CD4-positive, alpha-beta T cell treated with Interleukin-6 at 100 ng/mL for 8 hours (primary cell): ENCODE measurements around the gene ATP5MK.
A peak's percentile ranks its signal among the peaks of the same experiment; 100 is the strongest.
"Not testable (repeated sequence)": the region's sequence is repeated elsewhere in the genome, so short reads cannot be mapped to it uniquely, and the experiment has no call there.

Source experiments
- DNase-seq: peaks from one replicate; pipeline ENCODE4 v3.0.0-alpha.2; 2020; ENCODE audit warnings: mixed read lengths, low spot score

Gene ATP5MK, protein sequence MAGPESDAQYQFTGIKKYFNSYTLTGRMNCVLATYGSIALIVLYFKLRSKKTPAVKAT

DNA sequence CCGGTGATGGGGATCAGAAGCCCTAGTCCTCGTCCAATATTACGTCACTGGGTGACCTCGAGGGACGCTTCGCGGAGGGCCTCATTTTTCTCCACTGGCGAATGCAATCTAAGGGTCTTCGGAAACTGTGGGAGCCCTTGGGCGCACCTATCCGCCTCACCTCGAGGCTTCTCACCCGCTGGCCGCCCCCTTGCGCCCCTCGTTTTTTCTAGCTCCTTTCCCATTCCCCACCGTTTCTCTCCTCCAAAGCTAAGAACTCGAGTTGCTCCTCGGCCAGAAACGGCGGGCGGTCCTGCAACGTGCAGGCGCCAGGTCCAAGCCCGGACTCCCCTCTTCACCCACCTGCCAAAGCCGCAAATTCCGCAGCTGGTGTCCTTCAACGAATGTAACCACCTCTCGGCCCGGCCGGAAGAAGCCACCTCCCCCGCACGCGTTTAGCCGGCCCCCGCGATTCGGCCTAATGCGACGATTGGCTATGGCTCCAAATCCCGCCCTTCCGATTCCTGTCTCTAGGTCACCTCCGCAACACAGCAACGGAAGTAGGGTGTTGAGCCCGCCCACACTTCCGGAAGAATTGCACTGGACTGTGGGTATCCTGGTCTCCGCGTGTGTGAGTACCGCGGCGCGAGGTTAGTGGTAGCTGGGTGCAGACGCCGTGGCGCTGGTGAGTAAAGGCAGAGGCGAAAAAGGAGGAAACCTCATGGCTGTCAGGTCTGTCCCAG is at the start of gene ATP5MK, which contains the start of gene PDCD11:
Gene ATP5MK (minus strand): TSS at position 409 of the 722 bp plus-strand sequence. CDS start 4,018 bp downstream, outside the sequence.
Gene PDCD11 (plus strand): TSS at position 560 of the 722 bp plus-strand sequence. CDS start 1,801 bp downstream, outside the sequence.
- DNase-seq = peak; percentile 95

DNA sequence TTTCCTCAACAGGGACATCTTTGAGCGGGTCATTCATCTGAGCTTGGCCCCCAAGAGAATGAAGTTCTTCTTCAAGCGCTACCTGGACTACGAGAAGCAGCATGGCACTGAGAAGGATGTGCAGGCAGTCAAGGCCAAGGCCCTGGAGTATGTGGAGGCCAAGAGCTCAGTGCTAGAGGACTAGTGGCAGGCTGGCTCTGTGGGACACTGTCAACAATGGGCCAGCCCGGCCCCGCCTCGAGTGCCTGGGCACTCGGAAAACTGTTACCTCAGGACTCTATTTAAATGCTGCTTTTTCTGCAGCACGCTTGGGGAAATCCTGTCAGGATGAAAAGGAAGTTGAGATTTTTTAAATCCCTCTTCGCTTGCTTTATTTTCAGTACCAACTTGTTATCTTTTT is 49.1 kb upstream of the ATP5MK start:
- no peak for DNase-seq

DNA sequence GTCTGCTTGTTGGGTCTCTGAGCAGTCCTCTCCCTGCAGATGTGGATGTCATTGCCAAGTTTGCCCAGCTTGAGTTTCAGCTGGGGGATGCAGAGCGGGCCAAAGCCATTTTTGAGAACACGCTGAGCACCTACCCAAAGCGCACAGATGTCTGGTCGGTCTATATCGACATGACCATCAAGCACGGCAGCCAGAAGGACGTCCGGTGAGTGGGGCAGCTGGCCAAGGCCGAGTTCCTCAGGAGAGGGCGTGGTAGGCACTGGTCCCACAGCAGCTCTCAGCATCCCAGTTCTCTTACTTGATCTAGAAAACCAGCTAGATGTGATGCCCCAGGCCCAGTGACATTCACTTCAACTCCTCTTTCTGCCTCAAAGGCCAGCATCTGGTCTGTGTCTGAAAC is 48.2 kb upstream of the ATP5MK start:
- DNase-seq = no peak

DNA sequence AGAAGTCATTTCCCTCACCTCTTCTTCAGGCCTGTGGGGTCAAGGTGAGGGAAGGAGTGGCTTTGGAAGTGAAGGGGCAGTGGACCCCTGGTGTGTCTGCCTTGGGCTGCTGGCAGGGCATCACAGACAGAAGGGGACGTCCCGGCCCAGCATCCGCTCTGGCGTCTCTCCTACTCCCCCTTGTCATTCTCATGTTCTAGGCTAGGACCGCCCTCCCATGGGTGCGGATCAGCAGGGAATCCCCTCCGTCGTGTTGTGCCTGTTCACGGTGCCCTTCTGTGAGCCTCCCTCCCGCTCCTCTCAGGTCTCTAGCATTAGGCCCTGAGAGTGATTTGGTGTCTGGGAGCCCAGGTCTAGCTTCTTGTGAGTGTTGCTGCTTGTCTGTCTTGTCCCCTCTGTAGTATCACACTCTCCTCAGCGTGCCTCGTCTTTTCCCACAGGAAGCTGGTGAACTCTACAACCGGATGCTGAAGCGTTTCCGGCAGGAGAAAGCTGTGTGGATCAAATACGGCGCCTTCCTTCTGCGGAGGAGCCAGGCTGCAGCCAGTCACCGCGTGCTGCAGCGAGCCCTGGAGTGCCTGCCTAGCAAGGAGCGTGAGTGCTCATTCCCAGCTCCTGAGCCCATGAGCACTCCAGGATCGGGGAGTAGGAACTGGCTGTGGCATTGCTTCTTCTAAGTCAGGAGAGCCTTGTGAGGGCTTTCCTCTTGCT is 47.4 kb upstream of the ATP5MK start:
- no peak for DNase-seq

DNA sequence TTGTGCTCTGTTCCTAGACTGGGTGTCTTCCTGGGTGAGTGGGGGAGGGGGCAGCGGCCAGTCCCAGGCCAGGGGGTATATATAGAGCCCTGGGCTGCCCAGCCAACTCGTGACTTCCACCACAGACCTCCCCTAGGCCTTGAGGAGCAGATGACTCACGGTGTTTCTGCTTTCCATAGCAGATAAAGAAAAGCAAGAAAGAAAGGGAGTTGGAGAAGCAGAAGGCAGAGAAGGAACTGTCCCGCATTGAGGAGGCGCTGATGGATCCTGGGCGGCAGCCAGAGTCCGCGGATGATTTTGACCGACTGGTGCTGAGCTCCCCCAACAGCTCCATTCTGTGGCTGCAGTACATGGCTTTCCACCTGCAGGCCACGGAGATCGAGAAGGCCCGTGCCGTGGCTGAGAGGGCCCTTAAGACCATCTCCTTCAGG is 45.8 kb upstream of the ATP5MK start:
- no peak for DNase-seq

DNA sequence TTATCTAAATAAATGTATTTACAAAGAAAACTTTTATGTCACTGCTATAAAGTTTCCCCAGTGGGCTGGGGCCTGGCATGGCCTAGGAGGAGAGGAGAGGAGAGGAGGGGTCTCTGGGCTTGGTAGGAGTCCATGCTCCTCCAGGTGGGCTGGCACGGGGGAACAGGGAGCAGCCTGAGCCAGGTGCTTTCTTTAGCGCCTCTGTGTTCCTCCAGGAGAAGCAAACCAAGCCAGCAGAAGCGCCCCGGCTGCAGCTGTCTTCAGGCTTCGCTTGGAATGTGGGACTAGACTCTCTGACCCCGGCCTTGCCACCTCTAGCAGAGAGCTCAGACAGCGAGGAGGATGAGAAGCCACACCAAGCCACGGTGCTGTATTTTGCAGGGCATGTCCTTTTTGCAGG is 45.3 kb upstream of the ATP5MK start:
- DNase-seq = no peak

DNA sequence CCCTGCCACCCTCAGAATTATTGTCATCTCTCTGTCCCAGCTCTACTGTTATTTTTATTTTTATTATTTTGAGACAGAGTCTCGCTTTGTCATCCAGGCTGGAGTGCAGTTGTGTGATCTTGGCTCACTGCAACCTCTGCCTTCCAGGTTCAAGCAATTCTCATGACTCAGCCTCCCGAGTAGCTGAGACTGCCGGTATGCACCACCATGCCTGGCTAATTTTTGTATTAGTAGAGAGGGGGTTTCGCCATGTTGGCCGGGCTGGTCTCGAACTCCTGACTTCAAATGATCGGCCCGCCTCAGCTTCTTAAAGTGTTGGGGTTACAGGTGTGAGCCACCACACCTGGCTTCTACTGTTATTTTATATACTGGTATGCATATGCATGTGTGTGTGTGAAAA is 44.9 kb upstream of the ATP5MK start:
- DNase-seq = no peak

DNA sequence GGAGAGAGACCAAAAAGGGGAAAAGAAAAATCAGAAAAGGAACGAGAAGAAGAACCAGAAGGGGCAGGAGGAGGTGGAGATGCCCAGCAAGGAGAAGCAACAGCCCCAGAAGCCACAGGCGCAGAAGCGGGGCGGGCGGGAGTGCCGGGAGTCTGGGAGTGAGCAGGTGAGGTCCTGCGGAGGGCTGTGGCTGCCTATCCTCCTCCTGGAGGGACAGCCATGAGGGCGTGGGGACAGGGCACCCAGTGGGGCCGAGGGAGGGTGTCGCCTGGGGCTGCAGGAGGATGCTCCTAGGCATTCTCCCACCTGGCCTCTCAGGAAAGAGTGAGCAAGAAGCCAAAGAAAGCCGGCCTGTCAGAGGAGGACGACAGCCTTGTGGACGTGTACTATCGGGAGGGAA is 44.1 kb upstream of the ATP5MK start:
- DNase-seq = no peak

DNA sequence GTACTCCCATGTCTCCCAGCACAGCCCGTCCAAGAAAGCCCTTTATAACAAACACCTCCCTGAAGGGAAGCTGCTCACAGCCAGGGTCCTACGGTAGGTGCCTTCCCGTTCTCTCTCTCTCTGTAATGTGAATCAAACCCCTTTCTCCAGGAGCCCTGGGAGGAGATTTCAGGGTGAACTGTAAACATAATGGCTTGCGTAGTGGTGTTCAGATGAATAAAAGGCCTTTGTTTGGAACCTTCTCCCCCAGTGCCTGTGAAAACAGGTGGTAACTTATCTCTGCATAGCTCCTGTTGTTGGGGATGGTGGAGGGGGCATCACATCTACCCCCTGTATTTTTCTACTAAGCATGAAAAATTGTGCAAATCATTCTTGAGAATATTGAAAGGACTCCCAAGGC is 43.5 kb upstream of the ATP5MK start:
- no peak for DNase-seq

DNA sequence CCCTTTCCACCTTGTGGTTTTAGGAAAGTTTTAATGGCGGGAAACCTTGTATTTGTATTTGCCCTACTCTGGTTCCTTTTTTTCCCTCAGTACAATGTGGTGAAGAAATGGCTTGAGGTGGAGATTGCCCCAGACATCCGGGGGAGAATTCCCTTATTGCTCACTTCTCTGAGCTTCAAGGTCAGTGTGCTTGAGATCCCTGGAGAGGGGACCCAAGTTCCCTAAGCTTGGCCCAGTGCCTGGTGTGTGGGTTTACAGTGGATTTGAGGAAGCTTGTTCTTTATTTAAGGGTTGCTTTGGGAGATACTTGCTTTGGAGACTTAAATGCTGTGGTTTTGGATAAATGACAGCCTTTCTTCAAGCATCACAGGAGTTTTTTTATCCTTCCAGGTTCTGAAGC is 37.6 kb upstream of the ATP5MK start:
- DNase-seq = no peak

DNA sequence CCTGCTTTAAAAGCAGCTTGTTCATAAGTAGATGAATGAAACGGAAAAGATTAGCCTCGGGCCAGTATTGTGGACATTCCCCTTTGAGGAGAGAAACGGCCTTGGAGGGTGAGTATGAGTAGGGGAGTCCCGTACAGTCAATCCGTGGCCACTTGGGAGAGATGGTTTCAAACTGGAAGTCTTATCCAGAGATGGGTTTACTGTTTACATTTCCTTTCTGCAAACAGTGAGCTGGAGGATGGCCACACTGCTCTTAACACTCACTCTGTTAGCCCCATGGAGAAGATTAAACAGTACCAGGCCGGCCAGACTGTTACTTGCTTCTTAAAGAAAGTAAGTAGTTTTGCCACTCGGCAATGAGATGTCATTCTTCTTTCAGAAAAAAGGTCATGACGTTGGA is 35.6 kb upstream of the ATP5MK start:
- no peak for DNase-seq

DNA sequence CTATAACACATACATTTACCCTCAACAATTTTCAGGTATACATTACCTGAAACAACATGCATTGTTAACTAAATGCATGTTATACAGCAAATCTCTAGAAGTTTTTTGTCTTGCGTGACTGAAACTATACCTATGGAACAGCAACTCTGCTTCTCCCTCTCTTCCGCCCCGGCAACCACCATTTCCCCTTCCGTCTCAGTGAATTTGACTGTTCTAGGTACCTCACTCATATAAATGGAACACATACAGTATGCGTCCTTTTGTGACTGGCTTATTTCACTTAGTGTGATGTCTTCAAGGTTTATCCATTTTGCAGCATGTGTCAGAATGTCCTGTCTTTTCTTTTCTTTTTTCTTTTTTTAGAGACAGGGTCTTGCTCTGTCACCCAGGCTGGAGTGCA is 33.4 kb upstream of the ATP5MK start:
- peak; percentile 15 for DNase-seq

DNA sequence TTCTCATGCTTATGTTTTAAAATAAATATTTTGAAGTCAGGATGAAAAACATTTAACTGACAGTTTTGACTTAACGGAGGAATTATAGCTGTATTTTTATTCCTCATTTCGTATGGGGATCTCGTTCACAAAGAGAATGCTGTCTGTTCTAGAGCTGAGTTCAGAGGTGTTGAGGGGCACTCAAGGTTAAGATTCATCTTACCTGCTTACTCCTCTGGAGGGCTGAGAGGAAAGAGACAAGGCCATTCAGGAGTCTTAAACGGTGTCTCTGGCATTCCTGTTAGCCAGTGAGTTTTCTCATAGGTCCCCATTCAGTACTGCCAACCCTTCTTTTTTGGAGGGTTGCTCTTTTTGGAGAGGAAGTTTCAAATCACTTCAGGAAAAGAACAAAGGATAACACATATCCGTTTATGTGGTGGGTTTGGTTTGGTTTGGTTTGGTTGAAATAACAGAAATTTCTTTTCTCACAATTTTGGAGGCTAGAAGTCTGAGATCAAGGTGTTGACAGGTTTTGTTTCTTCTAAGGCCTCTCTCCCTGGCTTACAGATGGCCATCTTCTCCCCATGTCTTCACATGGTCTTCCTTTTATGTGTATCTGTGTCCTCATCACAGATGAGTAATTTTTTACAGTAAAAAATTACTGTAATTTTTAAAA is 32.8 kb upstream of the ATP5MK start:
- no peak for DNase-seq

DNA sequence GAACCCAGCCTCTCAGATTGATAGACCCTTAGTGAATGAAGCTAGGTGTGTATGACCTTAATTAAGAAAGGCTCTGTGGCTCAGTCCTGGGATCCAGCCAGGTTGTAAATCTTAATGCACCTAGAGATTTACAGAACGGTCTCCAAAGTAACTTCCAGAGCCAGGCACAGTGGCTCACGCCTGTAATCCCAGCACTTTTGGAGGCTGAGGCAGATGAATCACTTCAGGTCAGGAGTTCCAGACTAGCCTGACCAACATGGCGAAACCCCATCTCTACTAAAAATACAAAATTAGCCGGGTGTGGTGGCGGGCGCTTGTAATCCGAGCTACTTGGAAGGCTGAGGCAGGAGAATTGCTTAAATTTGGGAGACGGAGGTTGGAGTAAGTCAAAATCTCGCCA is 31.6 kb upstream of the ATP5MK start:
- no peak for DNase-seq

DNA sequence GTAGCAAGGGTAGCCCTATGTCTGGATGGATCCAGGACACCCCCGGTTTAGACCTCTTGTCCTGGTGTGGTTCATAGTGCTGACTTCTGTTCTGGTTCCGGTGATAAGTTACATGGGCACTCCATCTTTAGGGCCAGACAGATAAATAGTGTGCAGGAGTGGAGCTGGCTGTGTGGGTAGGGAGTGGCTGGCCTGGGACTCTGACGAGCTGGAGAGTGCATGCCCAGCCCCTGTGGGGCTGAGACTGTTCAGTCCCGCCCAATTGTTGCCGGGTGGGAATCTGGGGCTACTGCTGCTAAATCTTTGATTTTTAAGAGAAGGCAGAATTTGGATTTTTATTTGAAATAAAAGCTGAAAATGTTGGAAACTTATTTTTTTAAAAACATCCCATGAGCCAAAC is 27.5 kb upstream of the ATP5MK start:
- no peak for DNase-seq

DNA sequence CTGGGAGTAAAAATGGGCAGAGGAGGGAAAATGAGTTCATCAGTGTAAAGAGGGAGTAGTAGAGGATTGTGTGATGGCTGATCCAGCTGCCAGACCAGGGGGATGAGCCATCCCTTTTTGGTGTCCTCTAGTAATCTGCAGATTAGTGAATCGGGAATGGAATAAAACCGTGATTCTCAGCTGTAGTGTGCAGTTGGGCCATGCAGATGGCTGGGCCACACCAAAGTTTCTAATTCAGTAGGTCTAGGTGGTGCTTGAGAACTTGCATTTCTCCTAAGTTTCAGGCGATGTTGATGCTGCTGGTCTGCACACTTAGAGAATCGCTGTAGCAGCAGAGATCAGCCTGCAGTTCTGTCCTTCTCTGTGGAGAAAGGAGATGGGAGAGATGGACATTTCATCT is 22.8 kb upstream of the ATP5MK start:
- DNase-seq = no peak

DNA sequence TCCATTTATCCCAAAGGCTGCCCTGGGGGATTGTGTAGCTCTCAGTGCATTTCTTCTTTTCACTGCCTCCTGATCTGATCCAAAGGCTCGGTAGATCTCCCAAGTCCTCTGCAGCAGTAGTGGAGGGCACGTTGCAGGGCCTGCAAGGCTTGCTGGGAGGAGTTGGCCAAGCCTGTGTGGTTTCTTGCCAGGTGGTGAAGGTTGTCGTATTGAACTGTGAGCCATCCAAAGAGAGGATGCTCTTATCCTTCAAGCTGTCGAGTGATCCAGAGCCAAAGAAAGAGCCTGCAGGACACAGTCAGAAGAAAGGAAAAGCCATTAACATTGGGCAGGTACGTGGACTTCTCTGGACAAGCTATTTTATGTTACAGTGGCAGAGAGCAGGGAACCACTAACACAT is 21.3 kb upstream of the ATP5MK start:
- no peak for DNase-seq

DNA sequence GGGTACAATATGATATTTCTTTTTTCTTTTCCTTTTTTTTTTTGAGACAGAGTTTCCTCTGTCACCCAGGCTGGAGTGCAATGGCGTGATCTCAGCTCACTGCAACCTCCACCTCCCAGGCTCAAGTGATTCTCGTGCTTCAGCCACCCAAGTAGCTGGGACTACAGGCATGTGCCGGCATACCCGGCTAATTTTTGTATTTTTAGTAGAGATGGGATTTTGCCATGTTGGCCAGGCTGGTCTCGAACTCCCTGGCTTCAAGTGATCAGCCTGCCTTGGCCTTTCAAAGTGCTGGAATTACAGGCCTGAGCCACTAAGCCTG is 20.8 kb upstream of the ATP5MK start:
- DNase-seq = not testable (repeated sequence)

DNA sequence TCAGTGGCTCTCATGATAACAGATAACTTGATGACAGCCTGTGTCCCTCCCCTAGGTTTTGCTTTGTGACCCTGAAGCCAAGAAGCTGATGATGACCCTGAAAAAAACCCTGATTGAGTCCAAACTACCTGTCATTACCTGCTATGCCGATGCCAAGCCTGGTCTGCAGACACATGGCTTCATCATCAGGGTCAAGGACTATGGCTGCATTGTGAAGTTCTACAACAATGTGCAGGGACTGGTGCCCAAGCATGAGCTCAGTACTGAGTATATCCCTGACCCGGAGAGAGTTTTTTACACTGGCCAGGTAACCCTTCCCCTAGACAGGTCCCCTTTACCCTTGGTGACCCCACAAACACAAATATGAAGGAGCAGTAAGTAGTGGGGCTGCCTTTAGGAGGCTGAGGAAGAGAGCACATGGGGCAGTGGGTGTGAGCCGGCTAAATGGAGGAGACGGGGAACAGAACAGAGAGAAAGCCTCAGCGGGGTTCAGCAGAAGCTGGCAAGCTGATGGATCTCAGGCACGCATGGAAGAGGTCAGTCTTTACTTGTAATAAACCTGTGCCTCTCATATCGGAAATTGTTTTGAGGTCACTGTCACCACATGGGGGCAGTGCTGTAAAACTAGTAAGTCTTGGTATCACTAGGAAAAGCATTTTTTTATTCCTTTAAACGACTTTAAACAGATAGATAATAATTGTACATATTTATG is 20.3 kb upstream of the ATP5MK start:
- peak; percentile 63 for DNase-seq

DNA sequence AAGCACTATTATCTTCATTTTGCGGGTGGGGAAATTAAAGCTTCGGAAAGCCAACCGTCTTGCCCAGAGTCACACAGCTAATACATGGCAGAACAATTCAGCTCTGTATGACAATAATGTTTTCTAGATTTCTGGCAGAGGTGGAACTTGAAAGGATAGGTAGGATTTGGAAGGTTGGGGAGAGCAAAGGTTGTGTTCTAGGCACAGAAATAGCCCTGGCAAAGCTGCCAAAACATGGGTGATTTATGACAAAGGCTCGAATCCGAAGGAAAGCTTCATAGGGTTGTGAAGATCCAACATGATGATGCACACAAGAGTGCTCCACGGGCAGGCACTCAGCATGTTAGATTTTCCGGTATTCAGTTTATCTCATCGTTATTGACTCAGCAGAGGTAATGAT is 19.3 kb upstream of the ATP5MK start:
- DNase-seq = no peak

DNA sequence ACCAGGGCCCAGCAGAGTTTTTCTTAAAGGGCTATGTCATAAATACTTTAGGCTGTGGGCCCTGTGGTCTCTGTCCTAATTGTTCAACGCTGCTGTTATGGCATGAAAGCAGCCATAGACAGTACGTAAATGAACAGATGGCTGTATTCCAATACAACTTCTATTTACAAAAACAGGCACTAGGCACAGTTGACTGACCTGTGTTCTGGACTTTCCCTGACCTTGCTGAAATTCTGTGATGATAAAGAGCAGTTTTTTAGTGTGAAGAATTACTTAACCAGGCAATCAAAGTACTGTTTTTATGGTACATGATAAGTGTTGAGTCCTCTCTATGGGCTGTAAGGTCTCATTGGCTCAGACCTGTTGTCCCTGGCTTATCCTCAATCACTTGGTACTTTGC is 17.3 kb upstream of the ATP5MK start:
- DNase-seq = no peak

DNA sequence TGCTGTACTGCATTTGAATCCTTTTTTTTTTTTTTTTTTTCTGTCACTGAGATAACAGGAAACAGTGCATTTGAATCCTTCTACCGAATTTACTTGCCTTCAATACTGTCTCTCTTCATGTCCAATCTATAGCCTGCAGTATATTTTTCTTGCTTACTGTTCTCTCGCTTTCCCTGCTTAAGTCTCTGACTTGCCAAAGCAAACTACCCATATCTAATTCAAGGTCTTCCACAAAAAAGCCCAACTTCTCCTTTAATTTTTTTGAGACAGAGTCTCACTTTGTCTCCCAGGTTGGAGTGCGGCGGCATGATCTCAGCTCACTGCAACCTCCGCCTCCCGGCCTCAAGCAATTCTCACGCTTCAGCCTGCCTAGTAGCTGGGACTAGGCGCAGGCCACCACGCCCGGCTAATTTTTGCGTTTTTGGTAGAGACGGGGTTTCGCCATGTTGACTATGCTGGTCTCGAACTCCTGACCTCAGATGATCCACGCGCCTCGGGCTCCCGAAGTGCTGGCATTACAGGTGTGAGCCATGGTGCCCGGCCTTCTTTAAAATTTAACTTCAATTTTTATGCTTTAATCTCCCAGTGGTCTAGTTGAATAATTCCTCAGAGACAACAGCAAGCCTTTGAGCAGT is 1.0 kb upstream of the ATP5MK start:
- no peak for DNase-seq
